Measurements from ENCODE around the gene SPO11.

GRCh38 chr20:57289391-57290177, 40.0 kb upstream of the SPO11 start:
- TF ChIP-seq CTCF (IDR thresholded peaks at IDR 0.05 in 2 of 3, conservative IDR thresholded peaks at IDR 0.05 in 1 of 3; ENCODE audit: control insufficient read depth in 2 of 3, extremely low read depth in 1 of 3, insufficient read depth in 1 of 3, low read depth in 3 of 3, low read length in 3 of 3), result no peak
- TF ChIP-seq TCF7 (IDR thresholded peaks at IDR 0.05; ENCODE audit: borderline replicate concordance), result no peak
- no peak for TF ChIP-seq POLR2AphosphoS5 (IDR thresholded peaks at IDR 0.05; ENCODE audit: low read length)
- no peak for TF ChIP-seq PKNOX1 (IDR thresholded peaks at IDR 0.05)
- no peak for TF ChIP-seq ASH2L (IDR thresholded peaks at IDR 0.05; ENCODE audit: borderline replicate concordance, low read depth)
- no peak for TF ChIP-seq ESRRA (IDR thresholded peaks at IDR 0.05; ENCODE audit: low read length)
- no peak for TF ChIP-seq KDM1A (IDR thresholded peaks at IDR 0.05; ENCODE audit: borderline replicate concordance)

Data from GM12878 (cell line).